GM19193 (cell line): ENCODE data around the gene FRRS1L.

Experiments
- POLR2A ChIP-seq: IDR thresholded peaks from 4 replicates; pipeline ENCODE4 v1.6.1; 2011; ENCODE audit not compliant: insufficient read depth, insufficient read length; ENCODE audit errors: extremely low read depth

FRRS1L gene

DNA sequence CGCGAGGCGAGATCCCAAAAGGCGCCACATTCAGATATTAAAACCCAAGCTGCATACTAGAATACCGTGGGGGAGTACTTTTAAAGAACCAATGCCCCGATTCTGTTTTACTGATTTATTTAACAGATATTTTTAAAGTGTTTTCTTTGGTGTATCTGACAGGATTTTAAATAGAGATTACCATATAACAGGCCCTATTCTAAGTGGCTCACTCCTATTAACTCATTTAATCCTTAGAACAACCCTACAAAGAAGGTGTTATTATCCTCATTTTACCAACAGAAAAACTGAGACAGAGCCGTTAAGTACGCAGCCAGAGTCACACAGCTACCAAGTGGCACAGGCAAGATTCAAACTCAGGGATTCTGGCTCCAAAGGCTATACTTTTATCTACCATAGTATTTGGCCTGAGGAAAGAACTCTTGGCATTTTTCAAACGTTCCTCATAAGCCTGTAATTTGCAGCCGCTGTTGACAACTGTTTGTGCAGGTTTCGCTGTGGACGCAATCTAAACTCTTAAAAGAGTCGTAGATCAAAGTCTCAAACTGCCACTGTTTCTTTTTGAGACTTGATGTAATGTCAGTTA is 46.8 kb downstream of the FRRS1L start:
- no peak for TF ChIP-seq POLR2A

DNA sequence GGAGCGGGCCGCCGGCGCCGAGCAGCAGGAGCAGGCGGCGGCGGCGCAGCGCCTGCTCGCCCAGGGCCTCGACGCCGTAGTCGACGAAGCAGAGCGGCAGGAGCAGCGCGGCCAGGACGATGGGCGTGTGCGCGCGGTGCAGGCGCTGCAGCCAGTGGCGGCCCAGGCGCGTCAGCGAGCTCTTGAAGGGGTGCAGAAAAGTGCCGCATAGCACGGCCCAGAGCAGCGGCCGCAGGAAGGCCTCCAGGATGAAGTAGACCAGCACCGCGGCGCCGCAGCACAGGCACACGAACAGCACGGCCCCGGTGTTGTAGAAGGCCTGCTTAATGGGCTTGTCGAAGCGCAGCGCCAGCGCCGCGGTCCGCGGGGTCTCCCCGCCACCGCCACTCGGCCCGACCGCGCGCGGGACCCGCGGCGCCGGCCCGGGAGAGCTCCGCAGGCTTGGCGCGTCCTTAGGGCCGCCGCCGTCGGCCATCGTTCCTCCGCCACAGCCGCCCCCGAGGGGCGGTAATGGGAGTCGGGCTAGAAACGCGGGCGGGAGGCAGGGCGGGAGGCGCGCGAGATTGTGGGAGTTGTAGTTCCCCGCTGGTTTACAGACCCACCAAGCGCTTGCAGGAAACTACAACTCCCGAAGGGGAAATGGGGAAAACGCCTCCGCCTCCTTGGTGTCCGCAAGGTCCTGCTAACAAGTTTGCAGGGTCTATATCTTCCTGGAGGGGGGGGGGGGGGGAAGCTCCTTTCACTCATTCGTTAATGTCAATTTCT is 47.4 kb downstream of the FRRS1L start, which contains the start of gene TMEM245:
Gene TMEM245 (minus strand): TSS at position 509 of the 765 bp plus-strand sequence. CDS start 34 bp downstream, at position 475.
- TF ChIP-seq POLR2A = peak; percentile 89

DNA sequence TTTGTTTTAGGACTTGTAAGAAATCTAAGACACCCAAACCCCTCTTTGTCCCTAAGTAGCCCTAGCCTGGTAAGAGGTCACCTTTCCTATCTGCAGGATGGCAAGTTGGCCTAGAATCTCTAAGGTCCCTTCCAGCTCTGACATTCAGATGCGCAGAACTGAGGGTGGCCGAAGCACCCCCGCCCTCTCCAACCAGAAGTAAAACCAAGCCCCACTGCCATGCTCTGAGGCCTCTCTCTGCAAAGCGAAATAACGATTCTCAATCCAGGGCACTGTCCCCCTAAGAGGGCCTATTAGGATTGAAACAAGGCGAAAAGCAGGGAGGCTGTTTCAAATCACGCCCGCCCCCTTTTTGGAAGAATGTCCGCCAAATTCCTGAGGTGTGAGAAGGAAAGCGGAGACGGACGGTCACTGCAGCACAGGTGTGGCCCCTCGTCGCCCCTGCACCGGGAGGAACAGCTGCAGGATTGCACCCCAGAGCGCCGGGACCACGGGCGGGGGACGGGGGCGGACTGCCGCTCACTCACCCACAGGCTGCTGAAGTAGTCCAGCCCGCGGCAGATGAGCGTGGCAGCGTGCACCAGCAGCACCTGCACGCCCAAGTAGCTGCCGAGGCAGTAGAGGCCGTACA is 48.1 kb downstream of the FRRS1L start:
- no peak for TF ChIP-seq POLR2A

DNA sequence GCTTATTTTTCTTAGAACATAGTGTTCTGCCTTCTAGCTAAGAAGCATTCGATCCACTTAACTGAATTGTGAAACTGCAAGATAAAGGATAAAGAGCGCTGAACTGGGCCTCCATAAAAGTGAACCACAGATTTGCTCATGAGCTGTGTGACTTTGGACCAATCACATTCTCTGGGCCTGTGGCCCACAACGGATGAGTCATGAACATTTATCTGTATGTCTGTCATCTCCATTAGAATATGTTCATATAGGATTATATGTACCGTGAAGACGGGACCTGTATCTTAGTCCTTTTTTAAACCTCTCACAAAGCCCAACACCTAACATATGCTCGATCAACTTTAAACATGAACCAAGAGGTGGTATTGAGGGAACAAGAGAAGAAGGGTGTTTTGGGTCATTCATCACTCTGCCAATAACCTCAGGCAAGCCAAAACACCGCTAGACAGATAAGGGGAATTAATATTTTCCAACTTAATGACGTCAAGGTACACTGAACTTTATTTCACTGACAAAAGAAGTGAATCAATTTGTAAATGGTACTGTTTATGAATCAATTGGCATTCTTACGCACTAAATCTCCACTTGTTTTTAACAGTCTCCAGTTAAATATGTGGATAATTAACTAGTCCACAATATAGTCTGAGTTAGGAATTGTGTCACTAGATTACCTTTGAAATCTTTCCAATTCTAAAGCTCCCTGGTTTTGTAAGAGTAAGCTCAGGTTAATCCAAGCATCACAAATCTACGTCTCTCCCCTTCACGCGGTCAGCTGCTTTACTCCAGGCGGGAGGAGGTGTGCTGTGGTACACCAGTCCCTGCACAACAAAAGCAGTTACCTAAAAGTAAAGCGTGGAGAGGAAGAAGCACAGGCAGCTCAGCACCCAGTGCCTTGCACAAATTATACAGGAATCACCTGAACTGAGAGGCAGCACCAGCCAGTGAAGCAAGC is 48.9 kb downstream of the FRRS1L start:
- TF ChIP-seq POLR2A = no peak

DNA sequence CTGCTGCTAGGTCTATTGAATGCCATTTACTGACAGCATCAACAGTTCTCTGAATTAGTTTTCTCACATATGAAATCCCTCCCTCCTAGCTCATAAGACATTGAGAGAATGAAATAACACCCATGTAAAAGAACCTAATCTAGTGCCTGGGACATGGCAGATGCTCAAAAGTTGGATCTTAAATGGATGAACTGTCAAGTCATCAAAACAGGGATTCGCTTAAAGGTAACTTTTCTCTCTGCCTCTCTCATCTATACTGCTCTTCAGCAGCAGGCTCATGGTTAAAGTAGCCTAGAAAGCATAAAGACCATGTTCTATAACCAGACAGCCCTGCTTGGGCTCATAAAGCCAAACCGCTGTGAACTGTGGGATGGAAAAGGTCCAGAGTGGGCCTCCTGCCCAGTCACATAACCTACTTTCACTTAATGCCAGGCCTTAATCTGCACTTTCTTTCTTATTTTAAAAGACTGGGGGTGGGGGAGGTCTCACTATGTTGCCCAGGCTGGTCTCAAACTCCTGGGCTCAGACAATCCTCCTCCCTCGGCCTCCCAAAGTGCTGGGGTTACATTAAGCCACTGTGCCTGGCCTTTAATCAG is 51.0 kb downstream of the FRRS1L start:
- TF ChIP-seq POLR2A = no peak

DNA sequence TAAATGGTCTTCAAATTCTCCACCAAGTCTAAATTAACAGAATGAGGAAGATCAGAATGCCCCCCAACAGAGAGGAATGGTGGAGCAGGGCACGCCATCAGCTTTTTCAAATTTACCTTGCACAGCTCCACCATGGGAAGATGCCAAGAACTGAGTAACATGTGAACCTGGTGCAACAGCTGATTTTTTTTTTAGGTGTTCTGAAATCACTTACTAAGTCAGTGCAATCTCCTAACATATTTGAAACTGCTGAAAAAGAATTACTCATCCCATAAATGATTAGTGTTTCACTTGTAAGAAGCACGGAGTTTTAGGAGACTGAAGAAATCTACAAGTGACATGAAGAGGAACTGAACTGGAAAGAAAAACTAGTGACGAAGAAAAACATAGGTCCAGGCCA is 52.4 kb downstream of the FRRS1L start:
- no peak for TF ChIP-seq POLR2A

DNA sequence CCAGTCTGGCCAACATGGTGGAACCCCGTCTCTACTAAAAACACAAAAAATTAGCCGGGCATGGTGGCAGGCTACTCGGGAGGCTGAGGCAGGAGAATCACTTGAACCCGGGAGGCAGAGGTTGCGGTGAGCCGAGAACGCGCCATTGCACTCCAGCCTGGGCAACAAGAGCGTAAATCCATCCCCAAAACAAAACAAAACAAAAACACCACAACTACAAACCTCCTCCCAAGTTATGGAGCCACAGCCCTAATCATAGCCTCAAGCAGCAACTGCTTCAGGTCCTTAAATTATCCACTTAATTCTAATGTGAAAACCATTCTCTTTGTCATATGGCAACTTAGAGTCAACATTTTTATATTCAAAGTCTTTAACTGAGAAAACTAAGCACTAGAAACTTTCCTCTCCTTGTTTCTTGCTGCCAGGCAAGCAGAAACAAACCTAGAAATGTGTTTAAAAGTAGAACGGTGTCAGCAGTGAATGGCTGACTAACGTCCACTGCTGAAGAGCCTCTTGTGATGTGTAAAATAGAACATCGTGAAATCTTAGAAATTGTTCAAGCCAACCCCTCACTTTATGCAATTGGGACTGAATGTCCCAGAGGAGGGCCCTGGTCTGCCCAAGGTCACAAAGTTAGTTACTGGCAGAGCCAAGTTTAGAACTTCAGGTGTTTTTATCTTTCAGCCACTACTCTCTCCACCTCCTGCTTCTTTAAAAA is 53.0 kb downstream of the FRRS1L start:
- TF ChIP-seq POLR2A = no peak

DNA sequence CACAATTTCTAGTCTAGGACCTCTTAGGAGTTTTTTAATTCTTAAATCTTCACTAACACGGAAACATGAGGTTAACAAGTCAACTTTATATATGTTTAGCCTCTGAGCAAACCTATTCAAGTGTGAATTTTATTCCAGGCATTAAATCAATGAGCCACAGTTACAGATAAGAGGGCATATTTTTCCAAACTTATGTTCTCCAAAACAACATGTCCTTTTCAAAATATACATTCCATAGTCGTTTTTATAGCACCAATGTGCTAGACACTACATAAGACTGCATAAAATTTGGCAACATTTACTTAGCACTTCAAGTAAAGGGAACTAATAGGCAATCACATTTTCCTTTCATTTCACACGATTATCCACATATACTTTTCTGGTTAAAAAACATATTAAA is 53.8 kb downstream of the FRRS1L start:
- no peak for TF ChIP-seq POLR2A

DNA sequence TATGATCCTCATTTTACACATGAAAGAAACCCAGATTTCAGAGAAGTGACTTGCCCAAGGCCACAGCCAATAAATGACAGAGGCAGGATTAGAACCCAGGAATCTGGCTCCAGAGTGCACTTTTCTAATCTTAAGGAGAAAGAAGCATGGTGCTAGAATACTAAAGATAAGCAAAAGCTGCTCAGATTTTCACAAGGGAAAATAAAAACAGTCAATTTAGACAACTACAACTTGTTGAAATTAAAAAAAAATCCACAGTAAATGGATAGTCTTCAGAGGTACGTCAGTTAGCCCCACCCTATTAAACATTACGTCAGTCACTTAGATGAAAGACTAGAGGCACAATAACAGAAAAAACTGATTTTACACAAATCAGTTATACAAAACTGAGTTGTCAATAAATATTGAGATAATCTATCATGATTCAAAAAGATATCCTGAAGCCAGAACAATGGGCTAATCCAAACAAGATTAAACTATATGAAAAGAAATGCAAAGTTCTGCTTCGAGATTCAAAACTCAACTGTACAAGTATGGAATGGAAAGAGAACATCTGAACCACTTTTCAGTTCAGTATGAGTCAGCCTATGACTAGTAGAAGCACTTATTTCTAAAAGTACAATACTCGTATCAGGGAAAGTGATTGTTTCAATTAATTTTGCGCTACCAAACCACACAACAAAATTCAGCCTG is 56.6 kb downstream of the FRRS1L start:
- no peak for TF ChIP-seq POLR2A

DNA sequence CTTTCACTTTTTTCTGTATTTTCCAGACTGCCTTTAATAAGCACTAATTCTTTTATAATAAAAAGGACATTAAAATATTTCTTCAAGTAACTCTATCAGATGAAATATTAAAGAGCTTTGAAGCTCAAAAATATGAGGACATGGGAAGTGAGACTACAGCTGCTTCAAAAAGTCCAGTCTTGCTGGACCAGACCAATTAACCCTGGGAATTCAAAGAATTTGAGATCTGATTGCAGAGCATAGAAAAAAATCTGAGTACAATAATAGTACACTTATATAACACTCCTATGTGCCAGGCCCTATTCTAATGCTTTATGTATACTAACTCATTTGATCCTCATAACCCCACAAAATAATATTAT is 57.1 kb downstream of the FRRS1L start:
- no peak for TF ChIP-seq POLR2A

DNA sequence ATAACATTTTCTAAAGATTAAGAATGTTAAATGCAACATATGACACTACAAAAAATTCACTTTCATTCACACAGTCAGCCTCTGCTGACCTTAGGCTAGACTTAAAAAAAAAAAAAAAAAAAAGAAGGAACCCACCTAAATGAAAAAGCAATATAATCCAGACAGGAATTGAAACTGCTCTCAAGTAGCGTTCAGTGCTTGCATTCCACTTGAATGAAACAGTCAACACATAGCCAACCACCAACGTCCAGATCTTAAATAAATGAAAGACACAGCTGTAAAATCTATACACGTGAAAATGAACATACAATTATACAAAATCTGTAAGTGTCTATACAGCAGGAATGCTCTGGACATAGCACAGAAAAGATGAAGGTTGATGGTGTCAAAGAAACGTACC is 58.7 kb downstream of the FRRS1L start:
- TF ChIP-seq POLR2A = no peak

DNA sequence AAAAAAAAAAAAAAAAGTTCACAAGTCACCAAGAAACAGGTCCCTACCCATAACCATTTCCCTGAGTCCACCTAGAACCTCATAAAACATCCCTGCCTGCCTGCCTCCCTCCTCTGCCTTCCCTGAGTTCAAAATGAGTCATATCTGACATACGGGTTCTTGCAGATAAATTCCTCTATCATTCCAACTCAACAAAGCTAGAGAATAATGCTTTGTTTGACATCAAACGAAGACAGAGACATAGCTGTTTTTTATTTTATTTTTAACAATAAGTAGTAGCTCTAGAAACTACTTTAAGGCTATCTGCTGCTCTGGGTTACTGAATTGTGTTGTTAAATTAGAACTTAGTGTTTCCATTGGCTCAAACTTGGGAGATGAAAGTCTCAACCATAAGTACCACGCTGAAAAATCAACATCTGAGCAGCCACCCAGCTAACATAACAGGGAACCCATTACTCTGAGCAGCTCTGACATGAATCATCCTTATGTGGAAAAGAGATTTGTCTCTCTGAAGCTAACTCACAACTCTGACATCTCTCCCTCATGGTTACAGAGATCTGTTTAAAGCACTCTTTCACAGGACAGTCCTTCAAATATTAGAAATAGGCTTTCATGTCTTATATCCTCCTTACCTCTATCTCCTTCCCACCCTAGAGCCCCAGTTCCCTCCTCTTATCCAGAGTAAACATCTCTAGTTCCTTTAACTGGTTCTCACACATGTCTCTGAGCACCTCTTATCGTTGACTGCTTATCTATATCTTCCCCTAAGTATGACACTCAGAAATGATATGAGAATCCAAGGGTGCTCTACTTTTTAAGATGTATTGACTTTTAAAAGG is 59.4 kb downstream of the FRRS1L start:
- no peak for TF ChIP-seq POLR2A
